Activated CD4-positive, alpha-beta T cell treated with anti-CD3 and anti-CD28 coated beads for 36 hours (primary cell): ENCODE data around the gene FRRS1. TPM values are rescaled to one million over a fixed set of nuclear protein-coding genes. Genes with fewer than 3 reads are reported as not detected.
A peak's percentile ranks its signal among the peaks of the same experiment; 100 is the strongest.

Experiments used
- ATAC-seq: fragments of 200-7000 bp; cut with Tn5 transposase; one replicate; pipeline ENCODE4 v1.10.0; 2021; ENCODE audit warnings: mild to moderate bottlenecking, moderate library complexity
- CTCF ChIA-PET: fragments of 350-600 bp; sonication (Branson Sonifier 250); formaldehyde crosslinking; loops from one replicate; lab custom pipeline; 2021; ENCODE audit warnings: antibody characterized with exemption; lab: Charles Lee
- POLR2A ChIA-PET: fragments of 350-600 bp; sonication (Branson Sonifier 250); formaldehyde crosslinking; loops from one replicate; lab custom pipeline; 2021; ENCODE audit warnings: antibody characterized with exemption, inconsistent platforms; lab: Charles Lee
- DNase-seq: peaks from one replicate; pipeline ENCODE4 v3.0.0-alpha.2; 2020
- H3K27ac Mint-ChIP-seq: one replicate; pipeline ENCODE4 v1.8.0; 2021; ENCODE audit warnings: mixed read lengths
- H3K27me3 Mint-ChIP-seq: one replicate; pipeline ENCODE4 v1.8.0; 2021; ENCODE audit warnings: mixed read lengths
- H3K36me3 Mint-ChIP-seq: one replicate; pipeline ENCODE4 v1.8.0; 2021; ENCODE audit warnings: low read depth, mixed read lengths
- H3K4me1 Mint-ChIP-seq: one replicate; pipeline ENCODE4 v1.8.0; 2021; ENCODE audit warnings: mixed read lengths
- H3K4me3 Mint-ChIP-seq: one replicate; pipeline ENCODE4 v1.8.0; 2021; ENCODE audit warnings: mild to moderate bottlenecking, moderate library complexity, mixed read lengths
- H3K9me3 Mint-ChIP-seq: one replicate; pipeline ENCODE4 v1.8.0; 2021; ENCODE audit warnings: low read depth, mixed read lengths
- intact Hi-C, 2 experiments: fragments of 100-400 bp; cut with DNase I in 1 of 2; cut with micrococcal nuclease in 1 of 2; formaldehyde crosslinking; loops; one replicate each; pipeline versions ENCODE4 v1.14.2 to v1.15.1; 2022 to 2024; cut with DNase I, micrococcal nuclease
- total RNA-seq, 2 experiments: library from RNA; stranded (reverse); gene quantifications; one replicate each; pipeline ENCODE4 v1.2.3, GENCODE V29; 2021

The FRRS1 gene
- total RNA-seq, 2 experiments from 2014 or later: 2.0 to 2.9 TPM

DNA sequence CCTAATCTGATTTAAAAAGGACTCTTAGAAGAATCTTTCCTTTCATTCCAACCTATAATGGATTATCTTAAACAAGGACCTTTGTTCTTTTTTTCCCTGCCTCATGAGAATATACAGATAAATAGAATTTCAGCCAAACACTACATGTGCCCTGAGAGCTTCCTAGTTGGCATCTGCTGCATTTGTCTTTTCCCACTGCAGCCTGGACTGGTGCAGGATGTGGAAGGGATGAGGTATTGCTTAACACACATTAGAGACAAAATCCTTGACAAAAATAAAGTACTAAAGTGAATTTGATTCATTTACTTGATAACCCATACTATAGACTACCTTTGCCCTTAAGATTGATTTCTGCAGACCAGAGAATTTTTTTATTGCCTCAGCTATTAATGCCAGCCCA, 61.0 kb downstream of the FRRS1 start:
- Mint-ChIP-seq H3K4me3 (no peak overlapping the region), H3K27me3 (peaks cover 3% of the 10 kb centered on the region), H3K4me1 (peaks cover 12% of the 10 kb centered on the region), H3K36me3 (no peaks in the 10 kb centered on the region), H3K27ac (no peak overlapping the region), H3K9me3 (no peaks in the 10 kb centered on the region)
- DNase-seq: no peak
- ChIA-PET CTCF (no interaction called here), POLR2A (no interaction called here)
- intact Hi-C loops: loop anchor here (5.0 to 10.0 kb wide), 2 partner anchors 221 to 908 kb away; no protein-coding TSS in a partner anchor
- no peak for ATAC-seq

DNA sequence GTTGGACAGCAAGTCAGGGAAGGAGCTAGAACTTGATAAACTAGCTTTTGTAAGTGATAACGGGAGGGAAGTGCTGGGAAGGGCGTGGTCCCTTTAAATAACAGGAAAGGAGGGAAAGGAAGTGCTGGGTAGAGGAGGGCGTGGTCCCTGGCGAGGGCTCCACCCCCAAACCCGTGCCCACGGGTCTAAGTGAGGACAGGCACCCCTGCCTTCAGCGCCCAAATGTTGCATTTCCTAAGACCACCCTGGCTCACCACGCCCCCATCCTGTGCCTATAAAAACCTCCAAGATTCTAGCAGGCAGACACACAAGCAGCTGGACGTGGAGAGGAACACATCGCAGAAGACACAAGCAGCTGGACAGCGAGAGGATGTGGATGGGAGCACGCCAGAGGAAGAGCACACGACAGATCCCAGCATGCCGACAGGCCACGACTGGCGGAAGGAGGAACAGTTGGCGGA, 62.0 kb downstream of the FRRS1 start:
- H3K4me3 Mint-ChIP-seq: no peak overlapping the region
- peaks cover 3% of the 10 kb centered on the region for H3K27me3 Mint-ChIP-seq
- ATAC-seq (no peak), DNase-seq (no peak)
- ChIA-PET POLR2A (no interaction called here), CTCF (interaction anchor here (0.8 to 1.0 kb wide), 3 partner anchors 10 to 524 kb away, joined by 3 to 5 read pairs (median 4); no protein-coding TSS in a partner anchor)
- intact Hi-C loops: loop anchor here in 1 of 2 experiments (10.0 kb wide), 1 partner anchor 220 kb away; no protein-coding TSS in a partner anchor
- H3K36me3 Mint-ChIP-seq: no peaks in the 10 kb centered on the region
- H3K4me1 Mint-ChIP-seq: peaks cover 12% of the 10 kb centered on the region
- no peak overlapping the region for H3K27ac Mint-ChIP-seq
- no peaks in the 10 kb centered on the region for H3K9me3 Mint-ChIP-seq

DNA sequence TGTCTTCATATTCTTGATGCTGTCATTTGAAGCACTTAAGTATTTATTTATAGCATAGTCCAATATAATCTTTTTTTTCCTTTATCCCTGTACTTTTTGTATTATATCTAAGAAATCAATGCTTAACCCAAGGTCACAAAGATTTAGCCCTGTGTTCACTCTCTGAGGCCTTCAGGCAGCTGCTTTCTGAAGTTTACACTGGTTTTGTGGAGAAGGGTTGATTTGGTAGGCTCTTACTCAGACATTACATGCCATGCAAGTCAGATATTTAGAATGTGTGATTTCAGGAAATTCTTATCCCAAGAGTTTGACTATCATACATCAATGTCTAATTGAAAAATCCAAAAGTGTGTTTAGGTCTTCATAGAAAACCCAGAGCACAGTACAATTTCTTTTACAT, 64.2 kb downstream of the FRRS1 start:
- no peak for ATAC-seq
- CTCF ChIA-PET: interaction anchor here (0.8 kb wide), 1 partner anchor 10 kb away, joined by 3 read pairs; no protein-coding TSS in a partner anchor
- DNase-seq: no peak
- Mint-ChIP-seq H3K4me1 (peaks cover 12% of the 10 kb centered on the region), H3K36me3 (no peaks in the 10 kb centered on the region), H3K9me3 (no peaks in the 10 kb centered on the region), H3K27ac (no peak overlapping the region), H3K27me3 (peaks cover 4% of the 10 kb centered on the region), H3K4me3 (no peak overlapping the region)
- intact Hi-C loops: loop anchor here in 1 of 2 experiments (10.0 kb wide), 1 partner anchor 217 kb away; no protein-coding TSS in a partner anchor
- POLR2A ChIA-PET: no interaction called here

DNA sequence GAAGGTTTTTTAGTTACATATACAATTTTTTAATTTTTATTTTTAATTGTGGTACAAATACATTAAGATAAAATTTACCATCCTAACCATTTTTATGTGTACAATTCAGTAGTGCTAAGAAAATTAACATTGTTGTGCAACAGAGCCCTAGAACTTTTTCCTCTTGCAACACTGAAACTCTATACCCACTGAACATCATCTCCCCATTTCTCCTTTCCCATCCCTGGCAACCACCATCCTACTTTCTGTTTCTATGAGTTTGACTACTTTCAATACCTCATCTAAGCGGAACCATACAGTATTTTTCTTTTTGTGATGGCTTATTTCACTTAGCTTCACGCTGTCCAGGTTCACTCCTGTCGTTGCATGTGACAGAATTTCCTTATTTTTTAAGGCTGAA, 66.4 kb downstream of the FRRS1 start:
- DNase-seq (no peak), ATAC-seq (no peak)
- Mint-ChIP-seq H3K27ac (no peak overlapping the region), H3K4me1 (peaks cover 11% of the 10 kb centered on the region), H3K36me3 (no peaks in the 10 kb centered on the region), H3K27me3 (peaks cover 12% of the 10 kb centered on the region), H3K4me3 (no peak overlapping the region), H3K9me3 (no peaks in the 10 kb centered on the region)
- CTCF ChIA-PET: no interaction called here
- POLR2A ChIA-PET: no interaction called here
- intact Hi-C loops: loop anchor here in 1 of 2 experiments (10.0 kb wide), 1 partner anchor 215 kb away; no protein-coding TSS in a partner anchor

DNA sequence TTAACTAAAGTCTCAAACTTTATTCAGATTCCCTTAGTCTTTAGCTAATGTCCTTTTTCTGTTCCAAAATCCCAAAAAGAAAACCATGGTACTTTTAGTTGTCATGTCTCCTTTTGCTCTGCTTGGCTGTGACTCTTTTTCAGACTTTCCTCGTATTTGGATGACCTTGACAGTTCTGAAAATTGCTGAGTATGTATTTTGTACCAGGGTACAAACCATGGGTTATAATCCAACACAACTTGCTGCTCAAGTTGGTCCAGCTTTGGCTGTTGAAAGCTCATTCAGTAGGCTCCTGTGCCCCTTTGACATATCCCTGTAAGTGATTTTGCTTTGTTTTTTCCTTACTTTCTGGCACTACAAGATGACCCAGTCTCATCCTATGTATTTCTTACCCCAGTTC, 68.9 kb downstream of the FRRS1 start:
- Mint-ChIP-seq H3K27me3 (peaks cover 13% of the 10 kb centered on the region), H3K4me1 (no peaks in the 10 kb centered on the region), H3K4me3 (no peak overlapping the region), H3K27ac (no peak overlapping the region), H3K36me3 (no peaks in the 10 kb centered on the region), H3K9me3 (no peaks in the 10 kb centered on the region)
- POLR2A ChIA-PET: no interaction called here
- no peak for ATAC-seq
- intact Hi-C loops: no loop called here
- CTCF ChIA-PET: interaction anchor here (1.0 kb wide), 1 partner anchor 9 kb away, joined by 3 read pairs; no protein-coding TSS in a partner anchor
- no peak for DNase-seq

DNA sequence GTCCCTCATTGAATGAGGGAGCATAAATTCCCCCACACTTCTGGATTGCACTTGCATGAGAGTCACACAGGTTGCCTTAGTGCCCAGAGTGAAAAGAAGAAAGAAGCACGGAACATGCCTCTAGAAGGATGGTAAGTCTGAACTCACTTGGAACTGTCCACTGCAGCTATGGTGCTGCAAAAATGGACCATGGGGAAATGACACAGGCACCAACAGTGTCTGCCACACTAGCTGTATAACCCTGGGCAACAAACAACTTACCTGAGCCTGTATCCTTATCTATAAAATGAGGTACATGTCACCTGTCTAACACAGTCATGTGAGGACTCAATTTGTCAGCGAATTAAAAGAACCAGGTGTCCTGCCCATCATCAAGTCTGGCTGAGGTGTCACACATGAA, 69.8 kb downstream of the FRRS1 start:
- Mint-ChIP-seq H3K9me3 (no peaks in the 10 kb centered on the region), H3K36me3 (no peaks in the 10 kb centered on the region), H3K27ac (no peak overlapping the region), H3K27me3 (peaks cover 13% of the 10 kb centered on the region), H3K4me3 (no peak overlapping the region), H3K4me1 (no peaks in the 10 kb centered on the region)
- POLR2A ChIA-PET: no interaction called here
- ATAC-seq (no peak), DNase-seq (no peak)
- intact Hi-C loops: no loop called here
- CTCF ChIA-PET: interaction anchor here (0.6 to 2.5 kb wide), 2 partner anchors 11 to 1131 kb away, joined by 3 to 7 read pairs; no protein-coding TSS in a partner anchor

DNA sequence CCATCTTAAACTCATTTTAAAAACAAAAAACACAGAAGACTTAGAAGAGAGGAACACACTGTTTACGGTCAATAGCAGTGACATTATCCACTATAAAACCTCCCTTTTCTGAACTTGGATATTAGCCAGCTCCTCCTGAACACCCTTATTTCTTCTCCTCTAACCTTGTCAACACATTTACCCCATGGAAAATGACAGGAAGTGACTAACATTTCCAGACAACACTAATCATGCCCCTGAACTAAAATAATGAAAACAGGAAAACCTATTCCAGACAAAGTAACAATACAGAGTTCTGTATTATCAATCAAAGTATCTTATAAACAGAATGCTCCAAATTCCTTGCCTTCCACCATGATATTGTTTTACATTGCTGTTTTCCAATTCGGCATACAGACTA, 75.3 kb downstream of the FRRS1 start:
- H3K4me3 Mint-ChIP-seq: no peak overlapping the region
- ATAC-seq (no peak), DNase-seq (no peak)
- H3K27ac Mint-ChIP-seq: no peak overlapping the region
- H3K4me1 Mint-ChIP-seq: no peaks in the 10 kb centered on the region
- H3K9me3 Mint-ChIP-seq: no peaks in the 10 kb centered on the region
- ChIA-PET POLR2A (no interaction called here), CTCF (interaction anchor here (0.7 to 1.4 kb wide), 2 partner anchors 11 to 17 kb away, joined by 3 to 6 read pairs; no protein-coding TSS in a partner anchor)
- intact Hi-C loops: no loop called here
- no peaks in the 10 kb centered on the region for H3K36me3 Mint-ChIP-seq
- peaks cover 13% of the 10 kb centered on the region for H3K27me3 Mint-ChIP-seq

DNA sequence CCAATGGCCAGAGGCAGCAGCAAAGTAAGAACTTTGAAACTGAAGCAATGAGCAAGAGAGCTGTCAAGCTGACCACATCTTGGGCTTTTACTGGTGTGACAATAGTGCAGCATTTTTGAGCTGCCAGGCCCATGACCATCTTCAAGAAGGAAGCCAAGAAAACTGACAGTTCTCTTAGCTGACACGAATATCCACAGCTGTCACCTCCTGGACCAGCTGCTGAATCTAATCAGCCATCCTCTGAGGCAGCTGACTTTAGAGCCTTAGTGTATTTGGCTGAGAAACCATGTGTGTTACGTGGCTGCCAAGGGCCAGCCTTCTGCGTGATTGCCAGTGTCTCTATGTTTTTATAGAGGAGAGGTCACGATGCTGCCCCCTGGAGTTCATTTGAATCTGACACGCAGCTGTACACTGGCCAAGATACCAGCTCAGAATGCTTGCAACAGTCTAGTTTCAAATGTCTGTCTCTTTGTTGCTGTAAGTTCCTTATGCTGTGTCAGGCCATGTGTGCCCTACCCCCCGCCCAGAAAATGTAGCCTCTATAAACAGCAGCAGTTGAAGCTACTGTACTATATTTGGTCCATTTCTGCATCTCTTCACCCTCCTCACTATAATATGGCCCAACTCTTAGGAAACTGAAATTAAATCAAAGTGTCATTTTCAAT, 80.8 kb downstream of the FRRS1 start:
- POLR2A ChIA-PET: no interaction called here
- Mint-ChIP-seq H3K27ac (no peak overlapping the region), H3K36me3 (no peaks in the 10 kb centered on the region), H3K4me1 (no peaks in the 10 kb centered on the region), H3K4me3 (no peak overlapping the region), H3K27me3 (peaks cover 6% of the 10 kb centered on the region), H3K9me3 (no peaks in the 10 kb centered on the region)
- DNase-seq (peak; percentile 67), ATAC-seq (peak; percentile 73)
- CTCF ChIA-PET: interaction anchor here (0.6 to 1.5 kb wide), 9 partner anchors 10 to 510 kb away, joined by 3 to 7 read pairs (median 4); partner anchors contain the start of gene FRRS1
- intact Hi-C loops: loop anchor here (1.0 to 5.0 kb wide), 2 partner anchors 503 to 505 kb away; no protein-coding TSS in a partner anchor

DNA sequence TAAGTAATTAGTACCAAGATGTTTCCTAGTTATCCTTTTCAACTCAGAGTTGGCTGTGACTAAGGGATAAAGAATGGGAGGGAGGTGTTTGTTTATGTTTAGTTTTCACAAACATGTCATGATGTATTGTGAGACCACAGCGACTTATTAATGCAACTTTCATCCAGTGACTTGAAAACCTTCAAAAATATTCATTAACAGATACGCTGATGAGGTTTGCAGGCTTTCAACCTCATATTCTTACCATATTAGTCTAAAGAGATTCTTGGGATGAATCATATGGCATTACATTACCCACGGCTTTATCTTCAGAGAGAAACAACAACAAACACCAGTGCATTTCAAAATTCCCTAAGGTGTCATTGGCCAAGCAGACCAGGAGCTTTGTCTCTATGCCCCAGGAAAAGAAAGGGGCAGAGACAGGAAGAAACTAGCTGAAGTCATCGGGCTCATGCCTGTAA, 84.1 kb downstream of the FRRS1 start:
- Mint-ChIP-seq H3K4me3 (no peak overlapping the region), H3K36me3 (no peaks in the 10 kb centered on the region), H3K27ac (no peak overlapping the region), H3K4me1 (no peaks in the 10 kb centered on the region), H3K9me3 (no peaks in the 10 kb centered on the region), H3K27me3 (peaks cover 4% of the 10 kb centered on the region)
- ATAC-seq: no peak
- no peak for DNase-seq
- intact Hi-C loops: no loop called here
- CTCF ChIA-PET: no interaction called here
- POLR2A ChIA-PET: no interaction called here

DNA sequence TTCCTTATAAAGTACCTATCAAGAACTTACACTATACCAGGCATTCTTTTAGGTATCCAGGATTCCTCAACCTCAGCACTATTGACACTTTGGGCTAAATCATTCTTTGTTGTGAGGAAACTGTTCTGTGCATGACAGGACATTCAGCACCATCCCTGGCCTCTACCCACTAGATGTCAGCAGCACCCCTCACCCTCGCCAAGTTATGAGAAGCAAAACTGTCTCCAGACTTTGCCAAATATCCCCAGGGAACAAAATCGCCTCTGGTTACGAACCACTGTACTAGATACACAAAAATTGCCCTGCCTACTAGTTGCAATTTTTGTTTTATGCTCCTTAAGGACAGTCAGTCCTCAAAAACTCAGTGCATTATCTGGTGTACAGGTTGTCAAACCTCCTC, 84.9 kb downstream of the FRRS1 start:
- no peak overlapping the region for H3K27ac Mint-ChIP-seq
- H3K27me3 Mint-ChIP-seq: peaks cover 6% of the 10 kb centered on the region
- DNase-seq (no peak), ATAC-seq (no peak)
- H3K9me3 Mint-ChIP-seq: no peaks in the 10 kb centered on the region
- intact Hi-C loops: no loop called here
- no peak overlapping the region for H3K4me3 Mint-ChIP-seq
- ChIA-PET CTCF (interaction anchor here (0.7 kb wide), 1 partner anchor 112 kb away, joined by 3 read pairs; no protein-coding TSS in a partner anchor), POLR2A (no interaction called here)
- no peaks in the 10 kb centered on the region for H3K36me3 Mint-ChIP-seq
- H3K4me1 Mint-ChIP-seq: no peaks in the 10 kb centered on the region

DNA sequence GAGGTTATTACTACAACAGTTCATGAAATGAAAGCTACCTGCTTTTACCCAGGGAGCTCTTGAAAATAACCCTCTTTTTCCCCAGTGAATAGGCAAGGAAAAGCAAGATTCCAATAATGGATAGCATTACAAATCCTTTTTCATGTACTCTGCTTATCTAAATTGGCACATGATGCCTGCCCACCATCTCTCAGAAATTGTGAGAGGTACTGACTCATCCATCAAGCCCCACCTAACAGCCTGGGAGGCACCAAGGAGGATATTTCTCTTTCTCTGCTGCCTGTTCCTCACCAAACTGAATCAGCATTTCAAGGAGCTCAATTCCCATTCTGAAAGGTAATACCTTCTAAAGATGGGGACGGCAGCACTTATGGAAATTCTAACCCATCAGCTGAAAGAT, 86.2 kb downstream of the FRRS1 start:
- H3K27me3 Mint-ChIP-seq: peaks cover 6% of the 10 kb centered on the region
- no peak overlapping the region for H3K27ac Mint-ChIP-seq
- no peak for DNase-seq
- no peaks in the 10 kb centered on the region for H3K9me3 Mint-ChIP-seq
- no peak for ATAC-seq
- no peaks in the 10 kb centered on the region for H3K36me3 Mint-ChIP-seq
- CTCF ChIA-PET: interaction anchor here (0.9 to 1.6 kb wide), 3 partner anchors 10 to 886 kb away, joined by 3 to 6 read pairs (median 3); no protein-coding TSS in a partner anchor
- no peak overlapping the region for H3K4me3 Mint-ChIP-seq
- no peaks in the 10 kb centered on the region for H3K4me1 Mint-ChIP-seq
- POLR2A ChIA-PET: interaction anchor here (0.6 kb wide), 1 partner anchor 652 kb away, joined by 3 read pairs; no protein-coding TSS in a partner anchor
- intact Hi-C loops: no loop called here
